ENCODE measurements around the gene TRIM44.
"Not testable (repeated sequence)": the region's sequence is repeated elsewhere in the genome, so short reads cannot be mapped to it uniquely, and the experiment has no call there.

Gene TRIM44

GRCh38 chr11:35814720-35815305, 152.2 kb downstream of the TRIM44 start:
- no peak for DNase-seq (ENCODE audit: low read depth in 2 of 2)

GRCh38 chr11:35815556-35816315, 153.2 kb downstream of the TRIM44 start:
- peak; percentile 60 for DNase-seq (ENCODE audit: low read depth in 2 of 2)

GRCh38 chr11:35820614-35821013, 158.0 kb downstream of the TRIM44 start:
- no peak for DNase-seq (ENCODE audit: low read depth in 2 of 2)

DNA sequence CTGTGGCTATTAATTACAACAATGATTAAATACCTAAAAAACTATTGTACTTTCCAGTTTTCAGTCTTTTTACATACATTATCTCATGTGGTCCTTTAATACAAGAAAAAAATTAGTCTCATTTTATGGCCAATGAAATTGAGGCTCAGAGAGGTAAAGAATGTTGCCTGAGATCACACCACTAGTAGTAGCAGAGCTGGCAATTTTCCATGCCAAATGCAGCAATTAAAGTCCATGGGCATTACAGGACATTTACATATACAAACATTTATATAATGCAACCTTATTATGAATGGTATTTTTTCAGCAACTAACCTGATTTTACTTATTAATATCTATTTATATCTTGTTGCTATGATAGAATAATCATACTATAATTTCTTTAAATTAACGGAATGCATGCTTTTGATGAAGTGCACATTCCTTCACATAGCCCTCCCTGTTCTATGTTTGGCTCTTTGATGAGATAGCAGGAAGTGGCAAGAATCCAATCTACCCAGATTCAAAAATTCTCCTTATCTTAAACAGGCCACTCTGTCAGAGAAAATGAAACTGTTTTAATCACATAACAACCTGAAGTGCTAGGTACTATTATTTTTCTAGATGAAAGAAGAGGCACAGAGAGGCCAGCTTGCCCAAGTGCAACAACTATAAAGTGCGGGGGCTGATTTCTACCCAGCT, 160.4 kb downstream of the TRIM44 start:
- DNase-seq (ENCODE audit: low read depth in 2 of 2), result no peak

- DNase-seq (ENCODE audit: low read depth in 2 of 2), result no peak
Measured at GRCh38 chr11:35823742-35824298, 161.2 kb downstream of the TRIM44 start.

- DNase-seq (ENCODE audit: low read depth in 2 of 2), result no peak
Measured at GRCh38 chr11:35825386-35825785, 162.8 kb downstream of the TRIM44 start.

DNA sequence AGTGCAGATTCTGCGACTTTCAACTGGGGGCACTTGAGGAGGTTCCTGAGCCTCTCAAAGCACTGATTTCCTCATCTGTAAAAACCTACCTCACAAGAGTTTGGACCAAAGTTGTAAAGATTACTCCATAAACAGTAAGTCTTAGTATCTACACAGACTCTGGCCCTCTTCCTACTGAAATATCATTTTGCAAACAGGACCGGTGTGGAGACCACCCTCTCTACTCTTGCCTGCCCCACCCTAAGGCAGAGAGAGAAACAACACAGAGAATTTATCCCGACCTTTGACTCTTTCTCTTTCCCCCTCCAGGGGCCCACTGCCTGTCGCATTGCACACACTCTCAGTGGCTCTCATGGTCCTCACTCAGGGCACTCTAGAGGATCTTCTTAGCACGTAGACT, 163.4 kb downstream of the TRIM44 start:
- DNase-seq (ENCODE audit: low read depth in 2 of 2), result no peak

DNA sequence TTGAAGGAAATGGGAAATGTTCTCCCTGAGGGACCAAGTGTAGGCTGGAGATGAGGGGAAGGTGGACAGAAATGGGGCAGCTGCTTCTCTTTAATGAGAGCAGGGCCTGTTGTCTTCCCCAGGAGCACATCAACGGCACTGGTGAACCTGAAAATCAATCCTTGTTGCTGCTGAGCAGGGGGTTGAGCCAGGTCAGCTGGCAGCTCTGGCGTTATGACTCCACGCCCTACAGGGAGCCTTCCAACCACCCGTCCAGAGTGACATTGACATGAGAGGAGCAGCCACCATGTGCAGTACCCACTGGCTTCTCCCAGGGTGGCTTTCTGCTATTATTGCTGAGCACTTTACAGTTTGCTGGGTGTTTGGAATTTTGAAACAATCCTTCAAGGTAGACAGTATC, 164.4 kb downstream of the TRIM44 start:
- DNase-seq (ENCODE audit: low read depth in 2 of 2), result no peak

DNA sequence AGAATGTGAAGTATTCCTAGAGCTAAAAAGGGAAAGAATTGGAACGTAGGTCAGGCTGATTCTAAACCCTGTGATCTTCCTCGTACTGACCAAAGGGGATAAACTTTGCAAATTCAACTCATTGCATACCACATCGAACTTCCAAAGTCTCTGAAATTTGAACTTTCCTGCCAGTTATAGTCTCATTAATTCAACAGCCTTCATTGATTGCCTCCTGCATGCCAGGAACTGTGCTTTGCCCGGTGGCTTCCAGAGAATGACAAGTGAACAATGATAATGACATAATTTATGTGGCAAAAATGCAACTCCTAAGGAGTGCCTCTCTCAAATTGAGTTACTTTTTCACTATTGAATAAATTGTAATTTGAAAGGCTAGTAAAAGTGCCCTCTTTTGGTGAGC, 173.6 kb downstream of the TRIM44 start:
- no peak for DNase-seq (ENCODE audit: low read depth in 2 of 2)

DNA sequence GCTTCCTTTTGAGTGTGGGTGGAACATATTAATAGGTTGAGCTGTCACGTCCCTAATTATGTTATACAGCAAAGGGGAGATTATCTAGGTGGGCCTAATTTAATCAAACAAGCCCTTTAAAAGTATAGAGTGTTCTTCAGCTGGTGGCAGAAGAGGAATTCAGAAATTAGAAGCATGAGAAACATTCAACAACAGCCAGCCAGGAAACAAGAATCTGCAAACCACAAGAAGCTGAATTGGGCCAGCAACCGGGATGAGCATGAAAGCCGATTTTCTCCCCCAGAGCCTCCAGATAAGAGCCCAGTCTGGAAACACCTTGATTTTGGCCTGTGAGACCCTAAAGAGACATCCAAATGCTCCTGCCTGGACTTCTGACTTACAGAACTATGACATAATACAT, 175.5 kb downstream of the TRIM44 start:
- DNase-seq (ENCODE audit: low read depth in 2 of 2), result peak in 1 of 2 experiments; percentile 8

GRCh38 chr11:35838697-35839367, 176.3 kb downstream of the TRIM44 start:
- not testable (repeated sequence) for DNase-seq (ENCODE audit: low read depth in 2 of 2)

DNA sequence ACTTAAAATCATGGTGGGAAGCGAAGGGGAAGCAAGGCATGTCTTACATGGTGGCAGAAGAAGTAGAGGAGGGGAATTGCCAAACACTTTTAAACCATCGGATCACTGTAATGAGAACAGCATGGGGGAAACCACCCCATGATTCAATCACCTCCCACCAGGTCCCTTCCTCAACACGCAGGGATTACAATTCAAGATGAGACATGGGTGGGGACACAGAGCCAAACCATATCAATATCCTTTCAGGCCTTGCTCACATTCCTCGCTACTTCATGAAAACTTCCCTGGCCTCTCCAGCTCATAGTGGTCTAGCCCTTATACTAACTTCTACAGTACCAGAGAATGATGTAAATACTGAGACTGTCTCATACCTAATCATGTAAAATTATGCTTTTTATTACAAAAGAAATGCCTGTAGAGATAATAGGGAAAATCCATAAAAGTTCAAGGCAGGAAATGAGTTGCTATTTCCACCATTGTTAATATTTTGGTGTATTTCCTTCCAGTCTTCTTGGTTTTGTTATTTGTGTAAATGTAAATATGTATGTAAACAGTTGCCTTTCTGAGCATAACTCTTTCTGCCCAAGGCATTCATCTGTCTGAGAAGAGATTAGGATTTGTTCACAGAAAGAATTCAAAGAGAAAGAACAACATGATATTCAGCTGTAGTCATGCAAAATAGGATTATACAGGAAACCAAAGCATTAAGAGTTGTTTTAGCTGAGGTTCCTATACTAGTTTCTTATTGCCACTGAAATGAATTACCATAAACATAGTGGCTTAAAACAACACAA, 177.0 kb downstream of the TRIM44 start:
- DNase-seq (ENCODE audit: low read depth in 2 of 2), result no peak

GRCh38 chr11:35841733-35842132, 179.2 kb downstream of the TRIM44 start:
- no peak for DNase-seq (ENCODE audit: low read depth in 2 of 2)

GRCh38 chr11:35842958-35843357, 180.4 kb downstream of the TRIM44 start:
- DNase-seq (ENCODE audit: low read depth in 2 of 2), result no peak

DNA sequence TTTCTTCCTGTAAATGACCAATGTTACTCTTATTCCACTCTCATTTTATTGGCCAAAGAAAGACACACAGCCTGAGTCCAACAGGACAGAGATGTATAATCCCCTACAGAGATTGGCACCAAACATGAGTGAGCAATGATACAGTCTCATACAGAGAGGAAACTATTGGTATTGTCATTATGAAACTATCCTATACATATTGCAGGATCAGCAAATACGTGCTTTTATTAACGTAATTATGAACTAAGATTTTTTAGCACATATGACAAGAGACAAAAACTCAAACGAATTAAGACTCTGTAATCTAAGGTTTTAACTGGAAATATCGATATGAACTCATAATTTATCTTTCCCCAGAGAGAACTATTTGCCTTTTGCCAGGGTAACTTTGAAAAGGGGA, 182.0 kb downstream of the TRIM44 start:
- no peak for DNase-seq (ENCODE audit: low read depth in 2 of 2)

GRCh38 chr11:35845860-35846259, 183.3 kb downstream of the TRIM44 start:
- no peak for DNase-seq (ENCODE audit: low read depth in 2 of 2)

GRCh38 chr11:35846874-35847273, 184.3 kb downstream of the TRIM44 start:
- no peak for DNase-seq (ENCODE audit: low read depth in 2 of 2)

GRCh38 chr11:35847473-35847872, 184.9 kb downstream of the TRIM44 start:
- no peak for DNase-seq (ENCODE audit: low read depth in 2 of 2)

DNA sequence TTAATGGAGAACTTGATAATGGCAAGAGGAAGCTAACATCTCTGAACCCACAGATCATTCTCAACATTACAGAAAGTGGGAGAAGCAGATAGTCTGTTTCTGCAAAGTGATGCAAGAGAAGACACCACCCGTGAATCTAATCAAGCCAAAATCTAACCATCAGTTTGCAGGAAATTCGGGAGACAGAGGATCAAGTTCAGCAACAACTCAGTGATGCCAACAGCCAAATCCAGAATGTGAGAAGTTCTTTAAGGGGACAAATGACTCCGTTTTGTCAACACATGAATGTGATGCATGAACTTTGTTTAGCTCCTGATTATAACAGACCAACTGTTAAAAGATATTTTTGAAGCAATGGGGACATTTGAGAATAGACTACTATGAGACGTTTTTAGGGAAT, 186.0 kb downstream of the TRIM44 start:
- no peak for DNase-seq (ENCODE audit: low read depth in 2 of 2)

DNA sequence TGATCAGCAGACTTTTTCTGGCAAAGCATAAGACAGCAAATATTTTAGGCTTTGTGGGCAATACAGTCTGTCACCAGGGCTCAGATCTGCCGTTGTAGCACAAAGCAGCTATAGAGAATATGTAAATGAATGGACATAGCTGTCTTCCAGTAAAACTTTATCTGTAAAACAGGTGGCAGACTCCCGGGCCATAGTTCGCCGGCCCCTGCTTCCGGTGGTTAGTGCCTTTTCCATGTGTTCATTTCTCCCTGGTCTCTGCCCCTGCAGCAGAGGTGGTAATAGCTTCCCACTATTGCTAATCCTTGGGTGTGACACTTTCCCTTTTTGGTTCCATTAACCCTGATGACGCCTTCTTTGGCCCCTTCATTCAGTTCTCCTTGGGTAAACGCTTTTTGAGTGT, 187.6 kb downstream of the TRIM44 start:
- DNase-seq (ENCODE audit: low read depth in 2 of 2), result no peak

DNA sequence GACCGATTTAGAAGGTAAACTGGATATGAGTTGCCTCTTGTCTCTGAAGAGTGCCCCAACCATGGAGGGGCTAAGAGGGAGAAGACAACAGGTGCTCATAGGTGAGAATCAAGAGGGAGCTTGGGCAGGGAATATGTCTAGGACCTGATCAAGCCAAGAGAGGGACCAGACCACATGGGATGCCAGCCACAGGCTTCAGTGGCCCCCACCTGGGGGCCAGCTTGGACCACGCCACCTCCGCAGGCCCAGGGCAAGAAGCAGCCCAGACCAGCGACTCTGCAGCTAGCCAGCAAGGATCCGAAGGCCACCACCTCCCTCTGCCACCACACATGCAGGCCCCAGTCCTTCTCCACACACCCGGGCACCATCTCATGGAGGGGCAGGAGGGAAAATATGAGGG, 188.8 kb downstream of the TRIM44 start:
- no peak for DNase-seq (ENCODE audit: low read depth in 2 of 2)

All from fibroblast of skin of left biceps (primary cell).